ENCODE data around the gene MYO3B. TPM values are rescaled to one million over a fixed set of nuclear protein-coding genes. Genes with fewer than 3 reads are reported as not detected.

Gene MYO3B
- total and polyA plus RNA-seq, 12 donors, result 0.04 to 0.11 (median 0.06) TPM; not detected in 8

GRCh38 chr2:170255137-170255536 is 77.2 kb downstream of the MYO3B start:
- H3K27me3 ChIP-seq, result no peaks in the 10 kb centered on the region
- intact Hi-C loops (cut with DNase I), result no loop called here

GRCh38 chr2:170255971-170256370 is 78.0 kb downstream of the MYO3B start:
- Histone ChIP-seq H3K27me3 (no peaks in the 10 kb centered on the region), H3K9me3 (replicated peaks in 1 of 3) (no peaks in the 10 kb centered on the region), H3K4me1 (replicated peaks in 1 of 2) (no peaks in the 10 kb centered on the region), H3K27ac (no peak overlapping the region), H3K4me3 (no peak overlapping the region), H3K36me3 (replicated peaks in 1 of 2) (no peaks in the 10 kb centered on the region)
- intact Hi-C loops (cut with DNase I), result no loop called here
- DNase-seq, result no peak
- 26 to 71% (median 42%) methylated on average over 1 of the region's 1 CpG for WGBS, 4 donors
- TF ChIP-seq CTCF (IDR thresholded peaks at IDR 0.05), result no peak
- TF ChIP-seq POLR2A (IDR thresholded peaks at IDR 0.05), result no peak

More at GRCh38 chr2:170255137-170255536, 77.2 kb downstream of the MYO3B start:
- Histone ChIP-seq H3K36me3 (replicated peaks in 1 of 2) (no peaks in the 10 kb centered on the region), H3K9me3 (replicated peaks in 1 of 3) (no peaks in the 10 kb centered on the region), H3K27ac (no peak overlapping the region), H3K4me1 (replicated peaks in 1 of 2) (no peaks in the 10 kb centered on the region), H3K4me3 (no peak overlapping the region)
- WGBS, 4 donors, result 76 to 98% (median 84%) methylated on average over 2 to 3 of the region's 3 CpGs
- TF ChIP-seq POLR2A (IDR thresholded peaks at IDR 0.05), result no peak
- TF ChIP-seq CTCF (IDR thresholded peaks at IDR 0.05), result no peak
- DNase-seq, result no peak

- no peak overlapping the region for H3K27ac ChIP-seq
- DNase-seq, result no peak
- H3K4me1 ChIP-seq (replicated peaks in 1 of 2), result no peaks in the 10 kb centered on the region
- TF ChIP-seq POLR2A (IDR thresholded peaks at IDR 0.05) (no peak), CTCF (IDR thresholded peaks at IDR 0.05) (no peak)
- 59 to 77% (median 66%) methylated on average over 3 of the region's 3 CpGs for WGBS, 4 donors
- intact Hi-C loops (cut with DNase I), result no loop called here
- H3K9me3 ChIP-seq (replicated peaks in 1 of 3), result no peaks in the 10 kb centered on the region
- no peaks in the 10 kb centered on the region for H3K27me3 ChIP-seq
- H3K4me3 ChIP-seq, result no peak overlapping the region
- H3K36me3 ChIP-seq (replicated peaks in 1 of 2), result no peaks in the 10 kb centered on the region
Observed at GRCh38 chr2:170258382-170258781, 80.4 kb downstream of the MYO3B start.

GRCh38 chr2:170260188-170260587 is 82.2 kb downstream of the MYO3B start:
- no peaks in the 10 kb centered on the region for H3K9me3 ChIP-seq (replicated peaks in 1 of 3)
- H3K4me3 ChIP-seq, result no peak overlapping the region
- DNase-seq, result no peak
- H3K36me3 ChIP-seq (replicated peaks in 1 of 2), result no peaks in the 10 kb centered on the region
- intact Hi-C loops (cut with DNase I), result no loop called here
- H3K27ac ChIP-seq, result no peak overlapping the region
- TF ChIP-seq CTCF (IDR thresholded peaks at IDR 0.05), result no peak
- no peak for TF ChIP-seq POLR2A (IDR thresholded peaks at IDR 0.05)
- H3K27me3 ChIP-seq, result no peaks in the 10 kb centered on the region
- H3K4me1 ChIP-seq (replicated peaks in 1 of 2), result no peaks in the 10 kb centered on the region
